ENCODE measurements around the gene OR7G2.

GRCh38 chr19:9054765-9055164 is 52.5 kb downstream of the OR7G2 start:
- TF ChIP-seq CTCF (IDR thresholded peaks at IDR 0.05), result no peak
- TF ChIP-seq MAZ (IDR thresholded peaks at IDR 0.05; ENCODE audit: borderline replicate concordance, low read depth, low read length), result no peak
- no peak for TF ChIP-seq REST (IDR thresholded peaks at IDR 0.05)
- no peak for TF ChIP-seq BCL3 (IDR thresholded peaks at IDR 0.05)
- no peak for TF ChIP-seq POLR2AphosphoS2 (conservative IDR thresholded peaks at IDR 0.05; ENCODE audit: low read length)
- TF ChIP-seq EP300 (IDR thresholded peaks at IDR 0.05), result no peak
- TF ChIP-seq JUN (IDR thresholded peaks at IDR 0.05), result no peak
